Measurements from ENCODE around the gene DCAF8.

GRCh38 chr1:160219062-160219929, 43.1 kb downstream of the DCAF8 start:
- TF ChIP-seq CTCF (IDR thresholded peaks at IDR 0.05) (peak; percentile 16 to 74 (median 60)), POLR2A (IDR thresholded peaks at IDR 0.05) (no peak)
